Activated CD8-positive, alpha-beta memory T cell treated with anti-CD3 and anti-CD28 coated beads, Interleukin-2, amount 50 U/mL, for 24 hours (primary cell): Measurements from ENCODE around the gene SENP6.
A peak's percentile ranks its signal among the peaks of the same experiment; 100 is the strongest.
"Not testable (repeated sequence)": the region's sequence is repeated elsewhere in the genome, so short reads cannot be mapped to it uniquely, and the experiment has no call there.

Experiments used
- DNase-seq: peaks from one replicate; pipeline ENCODE4 v3.0.0-alpha.2; 2020; ENCODE audit errors: extremely low read depth

SENP6 gene

GRCh38 chr6:75601304-75602245 lies at the start of gene SENP6:
Gene SENP6, plus strand, starts transcription at chr6:75601880. Its CDS starts 645 bp downstream, at chr6:75602525.
- DNase-seq: peak; percentile 19

GRCh38 chr6:75556240-75556639 lies 45.4 kb upstream of the SENP6 start:
- DNase-seq: no peak

GRCh38 chr6:75557068-75557467 lies 44.6 kb upstream of the SENP6 start:
- DNase-seq: no peak

GRCh38 chr6:75563032-75563431 lies 38.6 kb upstream of the SENP6 start:
- no peak for DNase-seq

GRCh38 chr6:75566137-75566767 lies 35.4 kb upstream of the SENP6 start:
- DNase-seq: no peak

- DNase-seq: no peak
Observed at GRCh38 chr6:75568100-75568499, 33.6 kb upstream of the SENP6 start.

GRCh38 chr6:75568965-75569364 lies 32.7 kb upstream of the SENP6 start:
- no peak for DNase-seq

- not testable (repeated sequence) for DNase-seq
Observed at GRCh38 chr6:75570671-75571070, 31.0 kb upstream of the SENP6 start.

- DNase-seq: no peak
Observed at GRCh38 chr6:75572072-75572471, 29.6 kb upstream of the SENP6 start.

- no peak for DNase-seq
Observed at GRCh38 chr6:75579951-75580350, 21.7 kb upstream of the SENP6 start.

GRCh38 chr6:75581231-75581630 lies 20.4 kb upstream of the SENP6 start:
- DNase-seq: no peak

GRCh38 chr6:75584552-75584951 lies 17.1 kb upstream of the SENP6 start:
- not testable (repeated sequence) for DNase-seq

GRCh38 chr6:75588948-75589347 lies 12.7 kb upstream of the SENP6 start:
- DNase-seq: no peak

- no peak for DNase-seq
Observed at GRCh38 chr6:75590370-75590769, 11.3 kb upstream of the SENP6 start.

- DNase-seq: not testable (repeated sequence)
Observed at GRCh38 chr6:75596380-75596779, 5.3 kb upstream of the SENP6 start.

GRCh38 chr6:75600768-75601167 lies 912 bp upstream of the SENP6 start:
- DNase-seq: no peak

GRCh38 chr6:75602246-75603105 lies 796 bp downstream of the SENP6 start:
- DNase-seq: peak; percentile 17

GRCh38 chr6:75603106-75603420 lies 1.4 kb downstream of the SENP6 start:
- no peak for DNase-seq

- no peak for DNase-seq
Observed at GRCh38 chr6:75604294-75604693, 2.6 kb downstream of the SENP6 start.

- no peak for DNase-seq
Observed at GRCh38 chr6:75605635-75606034, 4.0 kb downstream of the SENP6 start.

GRCh38 chr6:75608304-75608703 lies 6.6 kb downstream of the SENP6 start:
- no peak for DNase-seq

GRCh38 chr6:75608956-75609533 lies 7.4 kb downstream of the SENP6 start:
- no peak for DNase-seq
